SJCRH30 (cell line): ENCODE measurements around the gene PUS10. TPM values are rescaled to one million over a fixed set of nuclear protein-coding genes. Genes with fewer than 3 reads are reported as not detected.
"Not testable (repeated sequence)": the region's sequence is repeated elsewhere in the genome, so short reads cannot be mapped to it uniquely, and the experiment has no call there.

Source experiments
- DNase-seq, 2 experiments: peaks; one replicate each; pipeline ENCODE4 v3.0.0-alpha.2; 2015 to 2020
- H3K27ac ChIP-seq: fragments of 250-450 bp; sonication (Bioruptor Pico); 2 replicates; pipeline ENCODE4 v1.5.1; 2020; ENCODE audit warnings: mild to moderate bottlenecking, moderate library complexity
- H3K27me3 ChIP-seq: fragments of 250-450 bp; sonication (Bioruptor Pico); 2 replicates; pipeline ENCODE4 v1.5.1; 2020; ENCODE audit warnings: mild to moderate bottlenecking, moderate library complexity
- H3K36me3 ChIP-seq: fragments of 250-450 bp; sonication (Bioruptor Pico); 2 replicates; pipeline ENCODE4 v1.5.1; 2020; ENCODE audit warnings: mild to moderate bottlenecking, moderate library complexity
- H3K4me1 ChIP-seq: fragments of 250-450 bp; sonication (Bioruptor Pico); 2 replicates; pipeline ENCODE4 v1.5.1; 2020; ENCODE audit warnings: mild to moderate bottlenecking, moderate library complexity
- H3K4me3 ChIP-seq: fragments of 250-450 bp; sonication (Bioruptor Pico); 2 replicates; pipeline ENCODE4 v1.5.1; 2020; ENCODE audit warnings: mild to moderate bottlenecking, moderate library complexity
- H3K9me3 ChIP-seq: fragments of 250-450 bp; sonication (Bioruptor Pico); replicated peaks from 2 replicates; pipeline ENCODE4 v1.5.1; 2020; ENCODE audit warnings: mild to moderate bottlenecking, moderate library complexity
- total RNA-seq: library from RNA; depleted of rRNA; stranded (reverse); fragments of >200 nt; shearing (Covaris generic); gene quantifications from 2 replicates; pipeline ENCODE4 v1.2.3, GENCODE V29; 2014

Gene PUS10
- total RNA-seq, 1 experiment from 2014 or later: 8.9 TPM

DNA sequence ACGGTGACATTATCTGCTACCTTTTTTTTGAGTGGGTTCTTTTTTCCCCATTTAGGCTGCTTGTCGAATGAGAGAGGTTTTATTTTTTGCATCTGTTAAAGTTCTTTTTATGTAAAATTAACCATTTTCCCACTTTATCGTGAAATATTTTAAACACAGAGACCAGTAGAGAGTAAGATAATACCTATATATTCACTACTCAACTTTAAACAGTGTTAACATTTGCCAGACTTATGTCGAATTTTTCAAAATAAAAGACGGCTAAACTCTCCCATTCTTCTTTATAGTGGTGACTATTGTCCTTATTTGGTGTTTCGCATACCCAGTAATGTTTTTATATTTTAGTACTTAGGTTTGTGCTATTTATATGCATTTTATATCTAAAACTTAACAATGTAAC, 743 bp upstream of the PUS10 start:
- no peak for DNase-seq
- Histone ChIP-seq H3K9me3 (0 out of 2 replicates have a peak, but pooled peaks cover 3% of the 10 kb centered on the region), H3K27ac (no peak overlapping the region; the same call in 1 of the 2 replicates), H3K27me3 (no peaks in the 10 kb centered on the region), H3K4me1 (no peaks in the 10 kb centered on the region), H3K4me3 (peak overlapping the region; percentile 82), H3K36me3 (peaks cover 8% of the 10 kb centered on the region)

- Histone ChIP-seq H3K27ac (peak overlapping the region; percentile 75), H3K27me3 (no peaks in the 10 kb centered on the region), H3K4me3 (peak overlapping the region; percentile 82), H3K4me1 (no peaks in the 10 kb centered on the region), H3K36me3 (peaks cover 5% of the 10 kb centered on the region), H3K9me3 (0 out of 2 replicates have a peak, but pooled peaks cover 3% of the 10 kb centered on the region)
- DNase-seq: no peak
Measured at GRCh38 chr2:61018318-61018755, 282 bp upstream of the PUS10 start.

GRCh38 chr2:61017003-61017555, 976 bp downstream of the PUS10 start:
- H3K4me1 ChIP-seq: no peaks in the 10 kb centered on the region
- H3K4me3 ChIP-seq: peak overlapping the region; percentile 82
- no peaks in the 10 kb centered on the region for H3K9me3 ChIP-seq
- H3K36me3 ChIP-seq: peaks cover 4% of the 10 kb centered on the region
- H3K27me3 ChIP-seq: no peaks in the 10 kb centered on the region
- peak; percentile 78 to 88 for DNase-seq
- peak overlapping the region; percentile 75 for H3K27ac ChIP-seq

DNA sequence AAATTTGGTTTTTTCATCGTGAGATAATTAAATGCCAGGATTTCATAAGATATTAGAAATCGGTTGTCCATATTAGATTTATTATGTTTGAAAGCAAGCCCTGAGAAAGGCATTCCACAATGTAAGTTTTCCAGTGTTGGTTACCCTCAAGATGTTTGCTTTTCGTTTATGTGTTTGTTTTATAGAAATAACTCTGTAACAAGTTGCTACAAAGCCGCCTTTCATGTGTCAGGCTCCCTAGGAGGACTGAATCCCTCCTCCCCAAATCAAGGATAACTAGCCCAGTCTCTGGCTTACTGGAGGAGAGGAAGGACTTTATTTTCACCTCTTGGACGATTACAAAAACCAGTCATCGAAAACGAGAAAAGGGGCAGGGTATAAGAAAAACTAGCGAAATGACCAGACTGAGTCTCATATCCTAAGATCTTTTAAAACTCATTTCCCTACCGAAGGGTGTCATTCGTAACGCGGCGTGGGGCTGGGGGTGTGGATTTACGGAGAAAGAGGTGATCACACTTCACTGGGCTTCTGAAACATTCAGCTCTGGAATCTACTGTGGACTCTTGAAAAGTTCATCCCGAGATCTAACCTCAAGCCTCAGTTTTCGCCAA, 1.6 kb downstream of the PUS10 start:
- H3K36me3 ChIP-seq: peaks cover 4% of the 10 kb centered on the region; the same call in 1 of the 2 replicates
- peaks cover 3% of the 10 kb centered on the region; the same call in 1 of the 2 replicates for H3K4me1 ChIP-seq
- H3K27ac ChIP-seq: no peak overlapping the region; the same call in 1 of the 2 replicates
- DNase-seq: no peak
- peak overlapping the region; percentile 82 for H3K4me3 ChIP-seq
- H3K27me3 ChIP-seq: no peaks in the 10 kb centered on the region
- no peaks in the 10 kb centered on the region for H3K9me3 ChIP-seq

DNA sequence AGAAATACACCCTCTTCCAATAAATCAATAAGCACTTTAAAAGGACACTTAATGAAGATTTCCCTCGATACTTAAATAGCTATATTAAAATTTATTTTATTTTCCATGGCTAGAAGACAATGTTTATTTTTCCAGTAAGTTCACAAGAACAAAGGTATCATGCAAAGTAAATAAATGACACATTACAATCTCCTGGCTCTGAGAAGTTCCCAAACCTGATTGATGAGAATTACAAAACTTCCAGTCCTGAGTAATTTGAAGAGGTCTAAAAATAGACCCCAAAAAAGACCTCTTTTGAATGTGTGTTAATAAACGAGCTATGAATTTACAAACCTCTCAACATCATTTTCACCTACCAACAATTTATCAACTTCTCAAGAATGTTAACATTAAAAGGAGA, 2.1 kb downstream of the PUS10 start:
- Histone ChIP-seq H3K27me3 (no peaks in the 10 kb centered on the region), H3K27ac (no peak overlapping the region), H3K4me3 (peak overlapping the region; percentile 82), H3K9me3 (no peaks in the 10 kb centered on the region), H3K36me3 (peaks cover 2% of the 10 kb centered on the region; the same call in 1 of the 2 replicates), H3K4me1 (peaks cover 3% of the 10 kb centered on the region; the same call in 1 of the 2 replicates)
- no peak for DNase-seq

DNA sequence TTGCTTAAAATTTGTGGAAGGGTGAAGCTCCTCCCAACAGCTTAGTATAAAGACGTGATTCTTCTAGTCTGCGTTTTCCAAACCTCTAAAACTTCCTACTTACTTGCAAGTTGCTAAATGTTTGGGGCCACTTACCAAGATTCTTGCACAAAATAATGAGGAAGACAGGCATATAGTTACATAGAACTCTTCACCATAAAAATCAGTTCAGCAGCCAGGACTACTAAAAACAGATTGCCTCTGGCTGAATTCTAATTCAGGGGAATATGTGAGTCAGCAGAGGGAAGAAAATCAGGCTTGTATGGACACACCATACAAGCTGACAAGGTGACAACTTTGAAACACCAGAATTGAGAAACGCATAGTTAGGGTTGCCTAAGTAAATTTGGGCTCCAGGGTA, 3.3 kb downstream of the PUS10 start:
- H3K36me3 ChIP-seq: no peaks in the 10 kb centered on the region
- H3K4me3 ChIP-seq: no peak overlapping the region
- H3K9me3 ChIP-seq: no peaks in the 10 kb centered on the region
- H3K27ac ChIP-seq: no peak overlapping the region
- H3K27me3 ChIP-seq: no peaks in the 10 kb centered on the region
- DNase-seq: no peak
- H3K4me1 ChIP-seq: peaks cover 3% of the 10 kb centered on the region; the same call in 1 of the 2 replicates

DNA sequence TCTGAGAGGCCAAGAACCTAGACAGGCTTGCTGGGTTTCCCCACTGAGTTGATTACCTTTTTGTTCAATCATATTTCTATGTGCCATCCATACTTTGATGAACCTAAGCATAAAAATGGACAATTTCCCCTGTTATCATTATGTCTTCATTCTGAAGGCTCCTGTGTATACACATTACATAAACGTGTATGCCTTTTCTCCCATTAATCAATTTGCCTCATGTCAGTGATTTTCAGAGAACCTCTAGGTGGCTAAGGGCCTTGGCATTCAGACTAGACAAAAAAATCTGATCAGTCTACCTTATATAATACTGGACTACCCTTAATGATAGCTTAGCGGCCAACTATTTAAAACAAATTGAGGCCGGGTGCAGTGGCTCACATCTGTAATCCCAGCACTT, 4.7 kb downstream of the PUS10 start:
- H3K27ac ChIP-seq: no peak overlapping the region
- H3K27me3 ChIP-seq: no peaks in the 10 kb centered on the region
- no peaks in the 10 kb centered on the region for H3K9me3 ChIP-seq
- DNase-seq: no peak
- no peak overlapping the region for H3K4me3 ChIP-seq
- peaks cover 3% of the 10 kb centered on the region; the same call in 1 of the 2 replicates for H3K4me1 ChIP-seq
- H3K36me3 ChIP-seq: no peaks in the 10 kb centered on the region

DNA sequence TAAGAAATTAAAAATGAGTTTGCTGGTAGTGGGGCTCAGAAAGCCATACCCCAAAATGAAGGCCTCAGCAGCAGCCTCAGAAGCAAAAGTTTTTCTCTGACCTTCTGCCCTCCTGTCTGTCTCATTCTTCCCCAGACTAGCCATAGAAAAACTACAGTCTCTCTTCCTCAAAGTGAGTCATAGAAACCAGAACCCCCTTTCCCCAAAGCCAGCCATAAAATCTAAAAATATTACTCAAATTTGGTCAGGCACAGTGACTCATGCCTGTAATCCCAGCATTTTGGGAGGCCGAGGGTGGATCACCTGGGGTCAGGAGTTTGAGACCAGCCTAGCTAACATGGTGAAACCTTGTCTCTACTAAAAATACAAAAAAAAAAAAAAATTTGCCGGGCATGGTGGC, 5.8 kb downstream of the PUS10 start:
- H3K9me3 ChIP-seq, H3K27ac ChIP-seq, H3K4me1 ChIP-seq, H3K4me3 ChIP-seq, H3K27me3 ChIP-seq, H3K36me3 ChIP-seq: not testable (repeated sequence)
- peak; percentile 19 to 38 for DNase-seq

DNA sequence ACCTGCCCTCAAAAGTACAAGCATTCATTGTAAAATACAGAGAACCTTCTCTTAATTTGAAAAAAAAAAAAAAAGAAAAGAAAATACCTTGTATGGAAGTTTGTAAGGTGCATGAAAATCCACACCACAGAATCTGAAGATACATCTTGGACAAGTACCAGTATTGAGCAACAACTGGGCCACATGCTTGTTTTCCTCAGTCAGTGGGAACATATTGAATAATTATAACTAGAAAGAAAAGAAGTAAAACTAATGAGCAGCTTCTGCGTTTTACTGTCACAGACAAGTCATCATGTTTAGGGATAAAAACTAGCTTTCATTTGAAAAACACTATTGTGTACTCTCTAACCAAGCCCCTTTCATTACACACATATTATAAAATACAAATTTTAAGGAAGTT, 6.4 kb downstream of the PUS10 start:
- DNase-seq: no peak

DNA sequence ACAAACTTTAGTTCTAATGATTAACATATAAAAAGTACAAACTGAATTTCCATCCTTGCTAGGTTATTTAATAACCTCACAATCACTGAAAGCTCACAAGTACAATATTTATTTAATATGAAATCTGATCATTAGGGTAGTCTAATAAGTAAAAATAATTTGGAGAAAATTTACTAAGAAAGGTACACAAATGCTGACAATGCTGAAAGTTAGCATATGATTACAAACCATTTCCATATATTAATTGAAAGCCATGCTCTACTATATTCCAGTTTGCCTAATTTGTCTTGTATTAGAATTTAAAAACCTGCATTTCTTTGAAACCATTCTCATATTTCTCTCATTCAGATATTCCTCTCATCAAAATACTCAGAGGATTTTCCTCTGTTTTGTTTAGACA, 8.7 kb downstream of the PUS10 start:
- H3K4me3 ChIP-seq: no peak overlapping the region
- H3K36me3 ChIP-seq: no peaks in the 10 kb centered on the region
- DNase-seq: no peak
- no peaks in the 10 kb centered on the region for H3K27me3 ChIP-seq
- peaks cover 3% of the 10 kb centered on the region; the same call in 1 of the 2 replicates for H3K4me1 ChIP-seq
- H3K27ac ChIP-seq: no peak overlapping the region
- H3K9me3 ChIP-seq: no peaks in the 10 kb centered on the region

More for the DNA sequence above, 6.4 kb downstream of the PUS10 start:
- no peak overlapping the region for H3K4me3 ChIP-seq
- H3K9me3 ChIP-seq: no peaks in the 10 kb centered on the region
- no peaks in the 10 kb centered on the region for H3K36me3 ChIP-seq
- no peaks in the 10 kb centered on the region for H3K27me3 ChIP-seq
- peaks cover 3% of the 10 kb centered on the region; the same call in 1 of the 2 replicates for H3K4me1 ChIP-seq
- H3K27ac ChIP-seq: peak overlapping the region; percentile 4; the same call in 1 of the 2 replicates

GRCh38 chr2:61006486-61007105, 11.5 kb downstream of the PUS10 start:
- Histone ChIP-seq H3K36me3 (no peaks in the 10 kb centered on the region), H3K27ac (no peak overlapping the region), H3K4me1 (no peaks in the 10 kb centered on the region), H3K9me3 (no peaks in the 10 kb centered on the region), H3K4me3 (no peak overlapping the region), H3K27me3 (no peaks in the 10 kb centered on the region)
- DNase-seq: no peak

GRCh38 chr2:61005736-61006135, 12.3 kb downstream of the PUS10 start:
- Histone ChIP-seq H3K27me3 (no peaks in the 10 kb centered on the region), H3K4me3 (no peak overlapping the region), H3K4me1 (no peaks in the 10 kb centered on the region)

GRCh38 chr2:60998628-60999545, 19.2 kb downstream of the PUS10 start:
- no peaks in the 10 kb centered on the region for H3K4me1 ChIP-seq
- H3K27ac ChIP-seq: no peak overlapping the region
- H3K4me3 ChIP-seq: no peak overlapping the region
- no peaks in the 10 kb centered on the region for H3K36me3 ChIP-seq
- DNase-seq: peak in 1 of 2 experiments; percentile 72
- H3K27me3 ChIP-seq: no peaks in the 10 kb centered on the region
- H3K9me3 ChIP-seq: no peaks in the 10 kb centered on the region

More at GRCh38 chr2:61005736-61006135, 12.3 kb downstream of the PUS10 start:
- no peaks in the 10 kb centered on the region for H3K36me3 ChIP-seq
- DNase-seq: no peak
- H3K27ac ChIP-seq: no peak overlapping the region
- H3K9me3 ChIP-seq: no peaks in the 10 kb centered on the region

DNA sequence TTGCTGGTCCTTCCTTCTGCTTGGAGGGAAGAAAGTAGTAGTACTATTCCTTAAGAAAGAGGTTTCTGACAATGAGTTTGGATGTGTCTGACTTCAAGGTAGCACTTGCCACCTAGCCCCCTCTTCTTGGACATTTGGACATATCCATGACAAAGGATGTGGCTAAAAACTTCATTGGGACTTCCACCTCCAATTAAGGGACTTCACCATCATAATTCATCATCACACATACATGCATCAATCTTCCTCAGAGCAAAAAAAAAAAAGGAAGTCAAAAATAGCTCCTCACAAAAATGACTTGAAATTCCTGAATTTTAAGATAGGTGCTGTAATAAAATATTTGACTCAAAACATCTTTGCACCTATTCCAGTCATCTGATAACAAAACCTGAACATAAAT, 23.9 kb downstream of the PUS10 start:
- DNase-seq: no peak
- Histone ChIP-seq H3K4me1 (no peaks in the 10 kb centered on the region), H3K4me3 (no peak overlapping the region), H3K27me3 (no peaks in the 10 kb centered on the region), H3K27ac (no peak overlapping the region), H3K36me3 (no peaks in the 10 kb centered on the region), H3K9me3 (peaks cover 11% of the 10 kb centered on the region)
